Left ventricle myocardium inferior (tissue), 1 donor: ENCODE measurements around the gene KRT16. TPM values are rescaled to one million over a fixed set of nuclear protein-coding genes. Genes with fewer than 3 reads are reported as not detected.

Experiments
- DNase-seq: peaks from one replicate; pipeline ENCODE4 v3.0.0-alpha.2; 2020
- H3K27ac ChIP-seq: fragments of 200-600 bp; replicated peaks from 2 replicates; pipeline ENCODE4 v1.8.0; 2021
- H3K27me3 ChIP-seq: fragments of 200-600 bp; 2 replicates; pipeline ENCODE4 v1.8.0; 2021; ENCODE audit warnings: low read depth
- H3K36me3 ChIP-seq: fragments of 200-600 bp; 2 replicates; pipeline ENCODE4 v1.8.0; 2021
- H3K4me1 ChIP-seq: fragments of 200-600 bp; 2 replicates; pipeline ENCODE4 v1.8.0; 2021
- H3K4me3 ChIP-seq: fragments of 200-600 bp; 2 replicates; pipeline ENCODE4 v1.8.0; 2021; ENCODE audit warnings: mild to moderate bottlenecking, moderate library complexity
- H3K9me3 ChIP-seq: fragments of 200-600 bp; replicated peaks from 2 replicates; pipeline ENCODE4 v1.8.0; 2021
- intact Hi-C: fragments of 100-400 bp; cut with micrococcal nuclease; formaldehyde crosslinking; loops from one replicate; pipeline ENCODE4 v1.11.0; 2022
- total RNA-seq: library from RNA; stranded (reverse); fragmentation: NEBNext Ultra II Directional; extraction: Animal tissue kit (Norgen Biotek cat#: 25700); gene quantifications from one replicate; pipeline ENCODE4 v1.2.1, GENCODE V29; 2021
- TF ChIP-seq, protein P1 (sequence below): fragments of 200-600 bp; IDR thresholded peaks from 2 replicates; pipeline ENCODE4 v1.8.0; 2021; ENCODE audit warnings: antibody characterized with exemption, mild to moderate bottlenecking, borderline replicate concordance
- donor health status: DM: no; HTN: yes; CAD: no; lungs with severe emphysema.

KRT16 gene
- total RNA-seq, 1 donor from 2014 or later: not detected

- H3K9me3 ChIP-seq: no peaks in the 10 kb centered on the region
- TF ChIP-seq, protein P1, sequence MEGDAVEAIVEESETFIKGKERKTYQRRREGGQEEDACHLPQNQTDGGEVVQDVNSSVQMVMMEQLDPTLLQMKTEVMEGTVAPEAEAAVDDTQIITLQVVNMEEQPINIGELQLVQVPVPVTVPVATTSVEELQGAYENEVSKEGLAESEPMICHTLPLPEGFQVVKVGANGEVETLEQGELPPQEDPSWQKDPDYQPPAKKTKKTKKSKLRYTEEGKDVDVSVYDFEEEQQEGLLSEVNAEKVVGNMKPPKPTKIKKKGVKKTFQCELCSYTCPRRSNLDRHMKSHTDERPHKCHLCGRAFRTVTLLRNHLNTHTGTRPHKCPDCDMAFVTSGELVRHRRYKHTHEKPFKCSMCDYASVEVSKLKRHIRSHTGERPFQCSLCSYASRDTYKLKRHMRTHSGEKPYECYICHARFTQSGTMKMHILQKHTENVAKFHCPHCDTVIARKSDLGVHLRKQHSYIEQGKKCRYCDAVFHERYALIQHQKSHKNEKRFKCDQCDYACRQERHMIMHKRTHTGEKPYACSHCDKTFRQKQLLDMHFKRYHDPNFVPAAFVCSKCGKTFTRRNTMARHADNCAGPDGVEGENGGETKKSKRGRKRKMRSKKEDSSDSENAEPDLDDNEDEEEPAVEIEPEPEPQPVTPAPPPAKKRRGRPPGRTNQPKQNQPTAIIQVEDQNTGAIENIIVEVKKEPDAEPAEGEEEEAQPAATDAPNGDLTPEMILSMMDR: no peak
- peaks cover 3% of the 10 kb centered on the region for H3K27me3 ChIP-seq
- no peaks in the 10 kb centered on the region for H3K36me3 ChIP-seq
- no peak overlapping the region for H3K27ac ChIP-seq
- intact Hi-C loops: no loop called here
- H3K4me1 ChIP-seq: peaks cover 4% of the 10 kb centered on the region
- H3K4me3 ChIP-seq: no peak overlapping the region
- no peak for DNase-seq
Observed at GRCh38 chr17:41653421-41653820, 40.9 kb upstream of the KRT16 start.

- DNase-seq: no peak
- TF ChIP-seq, protein P1: no peak
- intact Hi-C loops: no loop called here
Observed at GRCh38 chr17:41652461-41652970, 39.9 kb upstream of the KRT16 start.

DNA sequence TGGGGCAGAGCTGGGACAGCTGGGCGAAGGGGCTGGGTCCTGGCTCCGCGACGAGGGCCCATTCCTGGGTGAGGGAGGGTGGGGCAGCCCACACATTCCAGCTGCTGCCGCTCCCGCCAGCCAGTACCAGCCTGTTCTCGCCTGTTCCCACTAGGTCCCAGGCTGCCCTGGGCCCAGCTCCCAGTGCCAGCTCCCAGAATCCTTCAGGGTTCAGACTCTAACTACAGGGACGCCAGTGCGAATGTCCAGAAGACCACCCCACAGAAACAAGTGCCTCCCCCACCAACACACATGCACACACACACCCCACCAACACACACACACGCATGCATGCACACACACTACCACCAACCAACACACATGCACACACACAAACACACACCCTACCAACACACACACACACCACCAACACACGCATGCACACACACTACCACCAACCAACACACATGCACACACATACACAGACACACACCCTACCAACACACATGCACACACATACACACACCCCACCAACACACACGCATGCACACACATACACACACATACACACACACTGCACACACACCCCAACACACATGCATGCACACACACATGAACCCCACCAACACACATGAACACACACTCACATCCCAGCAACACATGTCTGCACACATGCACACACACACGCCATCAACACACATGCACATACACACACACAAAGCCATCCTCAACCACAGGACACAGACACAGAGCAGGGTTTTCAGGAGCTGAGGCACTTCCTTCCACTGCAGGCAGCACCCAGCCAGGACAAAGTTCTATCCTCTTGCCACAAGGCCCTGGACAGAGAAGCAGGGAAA lies 39.3 kb upstream of the KRT16 start:
- no peaks in the 10 kb centered on the region for H3K9me3 ChIP-seq
- no peak for DNase-seq
- TF ChIP-seq, protein P1: no peak
- peaks cover 14% of the 10 kb centered on the region for H3K4me1 ChIP-seq
- intact Hi-C loops: no loop called here
- no peak overlapping the region for H3K27ac ChIP-seq
- H3K36me3 ChIP-seq: no peaks in the 10 kb centered on the region
- H3K4me3 ChIP-seq: no peak overlapping the region
- peaks cover 9% of the 10 kb centered on the region for H3K27me3 ChIP-seq

More at GRCh38 chr17:41652461-41652970, 39.9 kb upstream of the KRT16 start:
- Histone ChIP-seq H3K4me1 (peaks cover 13% of the 10 kb centered on the region), H3K27ac (no peak overlapping the region), H3K36me3 (no peaks in the 10 kb centered on the region), H3K27me3 (peaks cover 4% of the 10 kb centered on the region), H3K4me3 (no peak overlapping the region), H3K9me3 (no peaks in the 10 kb centered on the region)

DNA sequence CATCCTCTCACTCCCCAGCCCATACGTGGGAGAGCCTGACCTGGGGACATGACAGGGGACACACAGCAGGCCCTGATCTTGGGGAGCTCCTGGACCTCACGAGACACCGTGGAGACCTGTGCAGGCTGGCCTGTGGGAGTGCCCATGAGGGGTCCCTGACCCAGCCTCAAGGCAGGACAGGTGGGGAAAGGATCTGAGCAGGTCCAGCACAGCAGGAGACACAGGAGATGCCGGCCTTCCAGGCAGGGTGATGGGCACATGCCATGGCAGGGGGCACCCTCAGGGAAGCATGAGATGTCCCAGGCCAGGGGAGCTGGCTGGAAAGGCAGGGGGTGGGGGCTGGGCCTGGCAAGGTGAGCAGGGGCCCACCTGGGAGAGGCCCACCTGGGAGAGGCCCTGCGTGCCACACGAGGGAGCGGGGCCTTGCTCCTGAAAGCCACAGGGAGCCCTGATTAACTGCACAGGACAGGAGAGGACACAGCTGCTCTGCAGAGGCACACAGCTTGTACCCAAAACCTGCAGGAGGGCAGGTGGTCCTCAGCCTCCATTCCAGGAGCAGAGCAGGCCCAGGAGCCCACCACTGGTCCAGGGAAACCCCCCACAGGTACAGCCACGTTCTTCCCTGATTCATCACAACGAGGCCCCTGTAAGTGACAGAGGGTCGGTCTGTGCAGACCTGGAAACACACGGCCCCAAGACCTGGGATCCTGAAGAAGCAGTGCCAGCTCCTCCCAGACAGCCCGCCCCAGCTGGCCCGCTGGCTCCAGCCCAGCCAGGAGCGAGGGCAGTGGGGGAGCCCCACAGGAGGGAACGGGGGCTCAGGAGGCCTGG lies 38.4 kb upstream of the KRT16 start:
- DNase-seq: no peak
- Histone ChIP-seq H3K4me1 (peaks cover 14% of the 10 kb centered on the region), H3K4me3 (no peak overlapping the region), H3K9me3 (no peaks in the 10 kb centered on the region), H3K27ac (no peak overlapping the region), H3K36me3 (no peaks in the 10 kb centered on the region), H3K27me3 (peaks cover 9% of the 10 kb centered on the region)
- TF ChIP-seq, protein P1: no peak
- intact Hi-C loops: no loop called here

DNA sequence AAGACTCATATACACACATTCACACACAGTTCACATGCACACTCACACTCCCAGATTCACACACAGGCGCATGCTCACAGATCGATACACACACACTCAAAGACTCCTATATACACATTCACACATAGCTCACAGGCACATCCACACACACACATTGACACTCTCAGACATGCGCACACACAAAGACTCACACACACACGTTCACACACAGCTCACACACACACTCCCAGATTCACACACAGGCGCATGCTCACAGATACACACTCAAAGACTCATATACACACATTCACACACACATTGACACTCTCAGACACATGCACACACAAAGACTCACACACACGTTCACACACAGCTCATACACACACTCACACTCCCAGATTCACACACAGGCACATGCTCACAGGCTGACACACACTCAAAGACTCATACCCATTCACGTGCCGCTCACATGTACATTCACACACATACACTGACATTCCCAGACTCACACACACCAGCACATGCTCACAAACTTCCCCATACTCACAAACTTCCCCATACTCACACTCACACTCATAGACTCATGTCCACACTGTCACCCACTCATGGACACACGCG lies 37.5 kb upstream of the KRT16 start:
- Histone ChIP-seq H3K27me3 (peaks cover 9% of the 10 kb centered on the region), H3K9me3 (no peaks in the 10 kb centered on the region), H3K36me3 (no peaks in the 10 kb centered on the region), H3K4me1 (peaks cover 14% of the 10 kb centered on the region), H3K27ac (no peak overlapping the region), H3K4me3 (no peak overlapping the region)
- intact Hi-C loops: loop anchor here (10.0 kb wide), 1 partner anchor 75 kb away; the partner anchor contains the start of gene KRT9
- no peak for DNase-seq
- TF ChIP-seq, protein P1: no peak
